Body of pancreas (tissue), 4 donors: Measurements from ENCODE around the gene NKTR. TPM values are rescaled to one million over a fixed set of nuclear protein-coding genes. Genes with fewer than 3 reads are reported as not detected.

Source experiments
- ATAC-seq: fragments of 150-250 bp; one replicate; pipeline ENCODE4 v1.9.1; 2016
- DNase-seq, 4 donors: peaks; one replicate each; pipeline ENCODE4 v3.0.0-alpha.2; 2019
- H3K27ac ChIP-seq, 4 donors: fragments of 200-600 bp; sonication (generic); 1 replicate in 3 of 4; 2 replicates in 1 of 4; pipeline versions ENCODE4 v1.5.1 to v1.6.1; 2016 to 2019; ENCODE audit warnings: mild to moderate bottlenecking in 1 of 4, mixed read lengths in 1 of 4, moderate library complexity in 1 of 4
- H3K27me3 ChIP-seq, 2 donors: fragments of 200-600 bp; sonication (generic); one replicate each; pipeline ENCODE4 v1.6.0; 2016; ENCODE audit warnings: mild to moderate bottlenecking in 1 of 2
- H3K36me3 ChIP-seq, 2 donors: fragments of 200-600 bp; sonication (generic); replicated peaks in 1 of 2; 2 replicates each; pipeline ENCODE4 v1.5.1; 2016; ENCODE audit warnings: low read depth in 2 of 2; ENCODE audit not compliant: insufficient read depth in 1 of 2
- H3K4me1 ChIP-seq: fragments of 200-600 bp; sonication (generic); one replicate; pipeline ENCODE4 v1.6.0; 2016
- H3K4me3 ChIP-seq, 2 donors: fragments of 200-600 bp; sonication (generic); 1 replicate in 1 of 2; 2 replicates in 1 of 2; pipeline ENCODE4 v1.5.1; 2016 to 2019
- H3K9me3 ChIP-seq, 3 donors: fragments of 200-600 bp; sonication (generic); 1 replicate in 2 of 3; 2 replicates in 1 of 3; pipeline ENCODE4 v1.5.1; 2016
- CTCF ChIP-seq, 7 experiments: fragments of 450-650 bp in 4 of 7; fragments of 200-600 bp in 3 of 7; sonication (generic) in 3 of 7; IDR thresholded peaks; one replicate each; pipeline ENCODE4 v1.5.1; 2016 to 2019; ENCODE audit warnings: antibody characterized with exemption in 7 of 7
- POLR2A ChIP-seq, 3 donors: fragments of 450-650 bp; IDR thresholded peaks; one replicate each; pipeline ENCODE4 v1.6.1; 2016; ENCODE audit warnings: antibody characterized with exemption in 3 of 3, mild to moderate bottlenecking in 2 of 3
- WGBS, 2 donors: methylation state at CpG; one replicate each; pipeline ENCODE4 v1.1.5; 2017; 5-methylcytosine and 5-hydroxymethylcytosine counted together
- intact Hi-C: fragments of 100-400 bp; cut with DNase I; formaldehyde crosslinking; loops from one replicate; pipeline ENCODE4 v1.15.1; 2023
- total RNA-seq, 2 donors: library from RNA; depleted of rRNA; stranded (reverse); fragments of >200 nt; gene quantifications; one replicate each; pipeline ENCODE4 v1.1.0, GENCODE V29; 2016

The NKTR gene
- total RNA-seq, 2 donors from 2014 or later, result 115 to 128 TPM

- WGBS, 2 donors, result 71 to 77% methylated on average over 16 to 17 of the region's 17 CpGs
- TF ChIP-seq CTCF (IDR thresholded peaks at IDR 0.05), result no peak
- TF ChIP-seq POLR2A (IDR thresholded peaks at IDR 0.05), result no peak
- Histone ChIP-seq H3K9me3 (no peaks in the 10 kb centered on the region), H3K36me3 (no peaks in the 10 kb centered on the region), H3K4me1 (no peaks in the 10 kb centered on the region), H3K4me3 (no peak overlapping the region), H3K27ac (no peak overlapping the region), H3K27me3 (no peaks in the 10 kb centered on the region)
- no peak for ATAC-seq
- intact Hi-C loops, result no loop called here
- DNase-seq, result no peak
These were observed 92.4 kb downstream of the NKTR start for GRCh38 chr3:42692667-42693529.

- intact Hi-C loops, result no loop called here
- Histone ChIP-seq H3K4me1 (no peaks in the 10 kb centered on the region), H3K36me3 (no peaks in the 10 kb centered on the region), H3K9me3 (no peaks in the 10 kb centered on the region), H3K27ac (no peak overlapping the region), H3K4me3 (no peak overlapping the region), H3K27me3 (no peaks in the 10 kb centered on the region)
- 67 to 81% methylated on average over 3 to 4 of the region's 4 CpGs for WGBS, 2 donors
- no peak for ATAC-seq
- TF ChIP-seq POLR2A (IDR thresholded peaks at IDR 0.05) (no peak), CTCF (IDR thresholded peaks at IDR 0.05) (no peak)
- no peak for DNase-seq
These were observed 93.0 kb downstream of the NKTR start for GRCh38 chr3:42693530-42693930.

DNA sequence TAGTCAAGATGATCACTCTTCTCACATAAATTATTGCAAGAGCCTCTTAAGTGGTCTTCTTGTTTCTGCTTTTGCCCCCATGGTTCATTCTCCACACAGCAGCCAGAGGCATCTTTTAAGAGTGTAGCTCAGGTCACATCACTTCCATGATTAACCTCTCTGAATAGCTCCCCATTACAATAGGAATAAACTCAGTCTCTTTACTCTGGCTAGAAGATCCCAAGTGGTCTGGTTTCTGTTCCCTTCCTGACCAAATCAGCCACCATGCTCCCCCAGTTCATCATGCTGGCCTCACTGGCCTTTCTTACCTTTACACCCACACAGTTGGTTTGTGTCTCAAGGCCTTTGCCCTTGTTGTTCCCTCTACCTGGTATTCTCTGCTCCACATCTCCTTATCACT is 93.9 kb downstream of the NKTR start:
- no peaks in the 10 kb centered on the region for H3K9me3 ChIP-seq
- H3K27me3 ChIP-seq, result no peaks in the 10 kb centered on the region
- no peaks in the 10 kb centered on the region for H3K36me3 ChIP-seq
- DNase-seq, result no peak
- no peak for ATAC-seq
- H3K4me3 ChIP-seq, result no peak overlapping the region
- H3K4me1 ChIP-seq, result no peaks in the 10 kb centered on the region
- no peak for TF ChIP-seq POLR2A (IDR thresholded peaks at IDR 0.05)
- TF ChIP-seq CTCF (IDR thresholded peaks at IDR 0.05), result no peak
- intact Hi-C loops, result no loop called here
- H3K27ac ChIP-seq, result no peak overlapping the region

- no peak for TF ChIP-seq CTCF (IDR thresholded peaks at IDR 0.05)
- TF ChIP-seq POLR2A (IDR thresholded peaks at IDR 0.05), result no peak
- no peaks in the 10 kb centered on the region for H3K4me1 ChIP-seq
- H3K27ac ChIP-seq, result no peak overlapping the region
- no peaks in the 10 kb centered on the region for H3K36me3 ChIP-seq
- 63 to 65% methylated on average over 18 to 19 of the region's 19 CpGs for WGBS, 2 donors
- no peak for DNase-seq
- H3K4me3 ChIP-seq, result no peak overlapping the region
- no peaks in the 10 kb centered on the region for H3K9me3 ChIP-seq
- H3K27me3 ChIP-seq, result no peaks in the 10 kb centered on the region
- intact Hi-C loops, result no loop called here
- ATAC-seq, result no peak
These were observed 96.1 kb downstream of the NKTR start for GRCh38 chr3:42696356-42697288.
